ENCODE results near the gene TSHZ3.

DNA sequence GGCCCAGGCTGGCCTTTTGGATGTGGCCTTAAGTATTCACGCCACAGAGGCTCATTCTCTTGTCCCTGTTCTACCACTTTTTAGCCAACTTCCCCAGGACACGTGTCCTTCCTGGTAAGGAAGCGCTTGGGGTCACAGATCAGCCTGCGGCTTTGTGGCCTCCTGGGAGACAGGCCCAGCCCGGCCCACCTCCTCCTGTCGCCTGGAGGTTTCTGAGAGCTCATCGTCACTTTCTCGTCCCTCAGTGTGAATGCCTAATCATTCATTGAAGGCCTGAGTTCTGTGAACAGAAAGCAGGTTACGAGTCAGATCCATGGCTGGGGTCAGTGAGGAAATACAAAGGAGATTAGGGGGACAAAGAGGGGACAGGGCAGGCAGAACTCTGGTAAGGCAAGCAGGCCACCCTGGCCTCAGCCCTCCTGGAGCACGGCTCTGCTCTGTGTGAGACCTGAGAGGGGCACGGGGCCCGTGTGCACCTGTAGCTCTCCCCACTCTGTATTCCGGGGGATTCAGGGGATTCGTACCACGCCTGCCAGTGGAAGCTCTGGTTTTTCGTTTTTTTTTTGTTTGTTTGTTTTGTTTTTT is 38.6 kb upstream of the TSHZ3 start:
- TF ChIP-seq CTCF (IDR thresholded peaks at IDR 0.05) (no peak), POLR2A (IDR thresholded peaks at IDR 0.05) (no peak)

Data from heart left ventricle (tissue), 13 donors.